ENCODE data around the gene PDE4D. TPM values are rescaled to one million over a fixed set of nuclear protein-coding genes. Genes with fewer than 3 reads are reported as not detected.

The PDE4D gene
- total RNA-seq, 1 experiment from 2014 or later: 6.3 TPM

GRCh38 chr5:59185757-59186385 lies 707.7 kb downstream of the PDE4D start:
- Histone ChIP-seq H3K36me3 (no peaks in the 10 kb centered on the region), H3K27ac (no peak overlapping the region), H3K4me1 (replicated peaks) (0 out of 2 replicates have a peak, but pooled peaks cover 2% of the 10 kb centered on the region), H3K4me3 (no peak overlapping the region), H3K9me3 (replicated peaks) (no peaks in the 10 kb centered on the region), H3K27me3 (replicated peaks) (no peaks in the 10 kb centered on the region; the same call in 1 of the 2 replicates)
- DNase-seq (ENCODE audit: low read depth in 1 of 2, low spot score in 2 of 2): no peak

- H3K9me3 ChIP-seq (replicated peaks): no peaks in the 10 kb centered on the region
- DNase-seq (ENCODE audit: low read depth in 1 of 2, low spot score in 2 of 2): no peak
- H3K27me3 ChIP-seq (replicated peaks): no peaks in the 10 kb centered on the region; the same call in 1 of the 2 replicates
- no peak overlapping the region for H3K4me3 ChIP-seq
- 0 out of 2 replicates have a peak, but pooled peaks cover 2% of the 10 kb centered on the region for H3K4me1 ChIP-seq (replicated peaks)
- H3K27ac ChIP-seq: no peak overlapping the region
- H3K36me3 ChIP-seq: no peaks in the 10 kb centered on the region
Observed at GRCh38 chr5:59184769-59185168, 708.8 kb downstream of the PDE4D start.

- Histone ChIP-seq H3K27ac (no peak overlapping the region), H3K9me3 (replicated peaks) (no peaks in the 10 kb centered on the region), H3K4me1 (replicated peaks) (no peaks in the 10 kb centered on the region), H3K27me3 (replicated peaks) (no peaks in the 10 kb centered on the region; the same call in 1 of the 2 replicates), H3K4me3 (no peak overlapping the region), H3K36me3 (no peaks in the 10 kb centered on the region)
- no peak for DNase-seq (ENCODE audit: low read depth in 1 of 2, low spot score in 2 of 2)
Observed at GRCh38 chr5:59182760-59183159, 710.8 kb downstream of the PDE4D start.

- Histone ChIP-seq H3K27me3 (replicated peaks) (no peaks in the 10 kb centered on the region; the same call in 1 of the 2 replicates), H3K27ac (no peak overlapping the region), H3K4me3 (no peak overlapping the region), H3K36me3 (no peaks in the 10 kb centered on the region), H3K4me1 (replicated peaks) (no peaks in the 10 kb centered on the region), H3K9me3 (replicated peaks) (no peaks in the 10 kb centered on the region)
- no peak for DNase-seq (ENCODE audit: low read depth in 1 of 2, low spot score in 2 of 2)
Observed at GRCh38 chr5:59180515-59180914, 713.0 kb downstream of the PDE4D start.

GRCh38 chr5:59179704-59180103 lies 713.8 kb downstream of the PDE4D start:
- no peaks in the 10 kb centered on the region; the same call in 1 of the 2 replicates for H3K27me3 ChIP-seq (replicated peaks)
- H3K4me1 ChIP-seq (replicated peaks): no peaks in the 10 kb centered on the region
- H3K9me3 ChIP-seq (replicated peaks): no peaks in the 10 kb centered on the region
- H3K4me3 ChIP-seq: no peak overlapping the region
- no peak overlapping the region for H3K27ac ChIP-seq
- no peaks in the 10 kb centered on the region for H3K36me3 ChIP-seq
- DNase-seq (ENCODE audit: low read depth in 1 of 2, low spot score in 2 of 2): no peak

GRCh38 chr5:59178482-59178881 lies 715.0 kb downstream of the PDE4D start:
- Histone ChIP-seq H3K27me3 (replicated peaks) (no peaks in the 10 kb centered on the region; the same call in 1 of the 2 replicates), H3K9me3 (replicated peaks) (no peaks in the 10 kb centered on the region), H3K4me3 (no peak overlapping the region), H3K4me1 (replicated peaks) (no peaks in the 10 kb centered on the region), H3K27ac (no peak overlapping the region), H3K36me3 (no peaks in the 10 kb centered on the region)
- no peak for DNase-seq (ENCODE audit: low read depth in 1 of 2, low spot score in 2 of 2)

- no peak overlapping the region for H3K27ac ChIP-seq
- H3K36me3 ChIP-seq: no peaks in the 10 kb centered on the region
- no peaks in the 10 kb centered on the region; the same call in 1 of the 2 replicates for H3K27me3 ChIP-seq (replicated peaks)
- no peaks in the 10 kb centered on the region for H3K9me3 ChIP-seq (replicated peaks)
- no peak overlapping the region for H3K4me3 ChIP-seq
- no peaks in the 10 kb centered on the region for H3K4me1 ChIP-seq (replicated peaks)
- DNase-seq (ENCODE audit: low read depth in 1 of 2, low spot score in 2 of 2): no peak
Observed at GRCh38 chr5:59178071-59178470, 715.5 kb downstream of the PDE4D start.

- Histone ChIP-seq H3K4me3 (no peak overlapping the region), H3K36me3 (no peaks in the 10 kb centered on the region), H3K27ac (no peak overlapping the region)
Observed at GRCh38 chr5:59177644-59178043, 715.9 kb downstream of the PDE4D start.

GRCh38 chr5:59174248-59174844 lies 719.2 kb downstream of the PDE4D start:
- no peaks in the 10 kb centered on the region for H3K36me3 ChIP-seq
- peaks cover 4% of the 10 kb centered on the region; the same call in 1 of the 2 replicates for H3K4me1 ChIP-seq (replicated peaks)
- no peaks in the 10 kb centered on the region for H3K27me3 ChIP-seq (replicated peaks)
- H3K9me3 ChIP-seq (replicated peaks): no peaks in the 10 kb centered on the region
- H3K27ac ChIP-seq: no peak overlapping the region
- DNase-seq (ENCODE audit: low read depth in 1 of 2, low spot score in 2 of 2): peak; percentile 46 to 49
- H3K4me3 ChIP-seq: no peak overlapping the region

More at GRCh38 chr5:59177644-59178043, 715.9 kb downstream of the PDE4D start:
- H3K9me3 ChIP-seq (replicated peaks): no peaks in the 10 kb centered on the region
- H3K4me1 ChIP-seq (replicated peaks): no peaks in the 10 kb centered on the region
- no peaks in the 10 kb centered on the region; the same call in 1 of the 2 replicates for H3K27me3 ChIP-seq (replicated peaks)
- DNase-seq (ENCODE audit: low read depth in 1 of 2, low spot score in 2 of 2): no peak

GRCh38 chr5:59173578-59173977 lies 719.9 kb downstream of the PDE4D start:
- Histone ChIP-seq H3K27ac (no peak overlapping the region), H3K4me3 (no peak overlapping the region), H3K9me3 (replicated peaks) (no peaks in the 10 kb centered on the region), H3K36me3 (no peaks in the 10 kb centered on the region), H3K4me1 (replicated peaks) (peaks cover 6% of the 10 kb centered on the region), H3K27me3 (replicated peaks) (no peaks in the 10 kb centered on the region)
- no peak for DNase-seq (ENCODE audit: low read depth in 1 of 2, low spot score in 2 of 2)

GRCh38 chr5:59171131-59171530 lies 722.4 kb downstream of the PDE4D start:
- Histone ChIP-seq H3K4me1 (replicated peaks) (peaks cover 9% of the 10 kb centered on the region), H3K36me3 (no peaks in the 10 kb centered on the region), H3K27me3 (replicated peaks) (no peaks in the 10 kb centered on the region), H3K4me3 (no peak overlapping the region), H3K27ac (no peak overlapping the region), H3K9me3 (replicated peaks) (no peaks in the 10 kb centered on the region)
- no peak for DNase-seq (ENCODE audit: low read depth in 1 of 2, low spot score in 2 of 2)

- no peaks in the 10 kb centered on the region for H3K9me3 ChIP-seq (replicated peaks)
- no peak for DNase-seq (ENCODE audit: low read depth in 1 of 2, low spot score in 2 of 2)
Observed at GRCh38 chr5:59169768-59170150, 723.8 kb downstream of the PDE4D start.

GRCh38 chr5:59169081-59169767 lies 724.3 kb downstream of the PDE4D start:
- Histone ChIP-seq H3K27me3 (replicated peaks) (no peaks in the 10 kb centered on the region), H3K9me3 (replicated peaks) (no peaks in the 10 kb centered on the region), H3K4me3 (no peak overlapping the region), H3K36me3 (no peaks in the 10 kb centered on the region), H3K4me1 (replicated peaks) (peaks cover 14% of the 10 kb centered on the region), H3K27ac (no peak overlapping the region)
- peak in 1 of 2 experiments; percentile 24 for DNase-seq (ENCODE audit: low read depth in 1 of 2, low spot score in 2 of 2)

More at GRCh38 chr5:59169768-59170150, 723.8 kb downstream of the PDE4D start:
- Histone ChIP-seq H3K27me3 (replicated peaks) (no peaks in the 10 kb centered on the region), H3K36me3 (no peaks in the 10 kb centered on the region), H3K27ac (no peak overlapping the region), H3K4me1 (replicated peaks) (peaks cover 9% of the 10 kb centered on the region), H3K4me3 (no peak overlapping the region)

GRCh38 chr5:59168067-59168466 lies 725.5 kb downstream of the PDE4D start:
- H3K36me3 ChIP-seq: no peaks in the 10 kb centered on the region
- no peak for DNase-seq (ENCODE audit: low read depth in 1 of 2, low spot score in 2 of 2)
- H3K27me3 ChIP-seq (replicated peaks): no peaks in the 10 kb centered on the region
- no peaks in the 10 kb centered on the region for H3K9me3 ChIP-seq (replicated peaks)
- no peak overlapping the region for H3K4me3 ChIP-seq
- no peak overlapping the region for H3K27ac ChIP-seq
- peaks cover 21% of the 10 kb centered on the region for H3K4me1 ChIP-seq (replicated peaks)

Measured in SJSA1 (cell line).